ENCODE measurements around the gene NALCN. TPM values are rescaled to one million over a fixed set of nuclear protein-coding genes. Genes with fewer than 3 reads are reported as not detected.

Gene NALCN
- total RNA-seq, 1 donor from 2014 or later = not detected

- Mint-ChIP-seq H3K4me1 (ENCODE audit: unreplicated experiment) (no peaks in the 10 kb centered on the region), H3K36me3 (ENCODE audit: low read depth, unreplicated experiment) (no peaks in the 10 kb centered on the region), H3K9me3 (ENCODE audit: unreplicated experiment) (no peaks in the 10 kb centered on the region), H3K27me3 (ENCODE audit: unreplicated experiment) (no peaks in the 10 kb centered on the region), H3K27ac (ENCODE audit: unreplicated experiment) (no peak overlapping the region), H3K4me3 (ENCODE audit: unreplicated experiment) (no peak overlapping the region)
- TF ChIP-seq CTCF (IDR thresholded peaks at IDR 0.05; ENCODE audit: unreplicated experiment) = no peak
- no peak for DNase-seq (ENCODE audit: low spot score)
These were observed 115.3 kb downstream of the NALCN start for GRCh38 chr13:101301053-101301452.

- no peaks in the 10 kb centered on the region for H3K9me3 Mint-ChIP-seq (ENCODE audit: unreplicated experiment)
- H3K4me1 Mint-ChIP-seq (ENCODE audit: unreplicated experiment) = no peaks in the 10 kb centered on the region
- DNase-seq (ENCODE audit: low spot score) = no peak
- no peaks in the 10 kb centered on the region for H3K27me3 Mint-ChIP-seq (ENCODE audit: unreplicated experiment)
- no peaks in the 10 kb centered on the region for H3K36me3 Mint-ChIP-seq (ENCODE audit: low read depth, unreplicated experiment)
- no peak overlapping the region for H3K27ac Mint-ChIP-seq (ENCODE audit: unreplicated experiment)
- no peak overlapping the region for H3K4me3 Mint-ChIP-seq (ENCODE audit: unreplicated experiment)
- no peak for TF ChIP-seq CTCF (IDR thresholded peaks at IDR 0.05; ENCODE audit: unreplicated experiment)
These were observed 115.8 kb downstream of the NALCN start for GRCh38 chr13:101300531-101300930.

DNA sequence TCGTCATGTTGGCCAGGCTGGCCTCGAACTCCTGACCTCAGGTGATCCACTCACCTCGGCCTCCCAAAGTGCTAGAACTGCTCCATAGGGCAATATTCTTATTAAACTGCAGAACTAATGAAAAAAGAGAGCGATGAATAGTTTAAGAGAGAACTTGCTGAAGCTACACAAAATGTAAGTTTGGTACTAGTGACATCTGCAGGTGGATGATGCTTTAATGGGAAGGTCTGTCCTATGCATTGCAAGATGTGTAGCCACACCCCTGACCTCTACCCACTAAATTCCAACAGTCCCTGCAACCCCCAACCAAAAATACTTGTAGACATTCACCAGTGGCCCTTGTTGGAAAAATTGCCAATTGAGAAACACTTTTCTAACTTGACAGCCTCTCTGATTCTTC, 117.8 kb downstream of the NALCN start:
- TF ChIP-seq CTCF (IDR thresholded peaks at IDR 0.05; ENCODE audit: unreplicated experiment) = no peak
- H3K27ac Mint-ChIP-seq (ENCODE audit: unreplicated experiment) = no peak overlapping the region
- H3K36me3 Mint-ChIP-seq (ENCODE audit: low read depth, unreplicated experiment) = no peaks in the 10 kb centered on the region
- H3K4me3 Mint-ChIP-seq (ENCODE audit: unreplicated experiment) = no peak overlapping the region
- no peaks in the 10 kb centered on the region for H3K4me1 Mint-ChIP-seq (ENCODE audit: unreplicated experiment)
- no peaks in the 10 kb centered on the region for H3K27me3 Mint-ChIP-seq (ENCODE audit: unreplicated experiment)
- DNase-seq (ENCODE audit: low spot score) = no peak
- no peaks in the 10 kb centered on the region for H3K9me3 Mint-ChIP-seq (ENCODE audit: unreplicated experiment)

GRCh38 chr13:101297794-101298193, 118.5 kb downstream of the NALCN start:
- TF ChIP-seq CTCF (IDR thresholded peaks at IDR 0.05; ENCODE audit: unreplicated experiment) = no peak
- H3K4me1 Mint-ChIP-seq (ENCODE audit: unreplicated experiment) = no peaks in the 10 kb centered on the region
- no peak for DNase-seq (ENCODE audit: low spot score)
- no peaks in the 10 kb centered on the region for H3K27me3 Mint-ChIP-seq (ENCODE audit: unreplicated experiment)
- no peaks in the 10 kb centered on the region for H3K36me3 Mint-ChIP-seq (ENCODE audit: low read depth, unreplicated experiment)
- no peak overlapping the region for H3K4me3 Mint-ChIP-seq (ENCODE audit: unreplicated experiment)
- no peak overlapping the region for H3K27ac Mint-ChIP-seq (ENCODE audit: unreplicated experiment)
- no peaks in the 10 kb centered on the region for H3K9me3 Mint-ChIP-seq (ENCODE audit: unreplicated experiment)

DNA sequence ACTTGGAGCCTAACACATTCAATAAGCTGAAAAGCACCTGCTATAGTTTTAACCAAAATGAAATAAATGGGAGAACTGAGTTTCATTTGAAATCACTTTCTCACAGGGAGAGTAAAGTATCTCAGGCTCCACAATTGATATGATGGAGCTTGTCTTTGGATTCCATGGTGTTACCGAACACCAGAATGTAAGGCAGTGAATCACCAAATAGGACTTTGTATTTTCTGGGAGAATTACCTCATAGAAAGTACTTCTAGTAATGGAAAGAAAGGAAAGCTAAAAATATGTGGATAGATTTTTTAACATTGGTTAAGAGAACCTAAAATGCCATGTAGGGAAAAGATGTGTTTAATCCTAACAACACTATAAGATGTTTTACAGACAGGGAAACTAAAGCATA, 123.6 kb downstream of the NALCN start:
- DNase-seq (ENCODE audit: low spot score) = no peak
- no peaks in the 10 kb centered on the region for H3K4me1 Mint-ChIP-seq (ENCODE audit: unreplicated experiment)
- H3K36me3 Mint-ChIP-seq (ENCODE audit: low read depth, unreplicated experiment) = no peaks in the 10 kb centered on the region
- H3K27ac Mint-ChIP-seq (ENCODE audit: unreplicated experiment) = no peak overlapping the region
- no peak for TF ChIP-seq CTCF (IDR thresholded peaks at IDR 0.05; ENCODE audit: unreplicated experiment)
- H3K9me3 Mint-ChIP-seq (ENCODE audit: unreplicated experiment) = no peaks in the 10 kb centered on the region
- no peaks in the 10 kb centered on the region for H3K27me3 Mint-ChIP-seq (ENCODE audit: unreplicated experiment)
- H3K4me3 Mint-ChIP-seq (ENCODE audit: unreplicated experiment) = no peak overlapping the region

Measured in endothelial cell (in vitro differentiated cells).